Renal cortex interstitium (tissue), 11 donors: Measurements from ENCODE around the gene JMJD7. TPM values are rescaled to one million over a fixed set of nuclear protein-coding genes. Genes with fewer than 3 reads are reported as not detected.
"Not testable (repeated sequence)": the region's sequence is repeated elsewhere in the genome, so short reads cannot be mapped to it uniquely, and the experiment has no call there.

Experiments used
- DNase-seq, 11 donors: peaks; one replicate each; pipeline ENCODE4 v3.0.0-alpha.2; 2013; ENCODE audit warnings: low read depth in 9 of 11, low spot score in 4 of 11; ENCODE audit errors: extremely low read depth in 1 of 11
- polyA plus RNA-seq, 3 donors: library from polyadenylated mRNA; unstranded; fragments of 120-200 nt; gene quantifications; one replicate each; pipeline ENCODE4 v1.2.1, GENCODE V29; 2013; ENCODE audit not compliant: insufficient read length in 3 of 3

Gene JMJD7
- polyA plus RNA-seq, 3 donors, result 10.2 to 17.9 (median 10.5) TPM

GRCh38 chr15:41813426-41813825, 14.5 kb upstream of the JMJD7 start:
- DNase-seq, result no peak

DNA sequence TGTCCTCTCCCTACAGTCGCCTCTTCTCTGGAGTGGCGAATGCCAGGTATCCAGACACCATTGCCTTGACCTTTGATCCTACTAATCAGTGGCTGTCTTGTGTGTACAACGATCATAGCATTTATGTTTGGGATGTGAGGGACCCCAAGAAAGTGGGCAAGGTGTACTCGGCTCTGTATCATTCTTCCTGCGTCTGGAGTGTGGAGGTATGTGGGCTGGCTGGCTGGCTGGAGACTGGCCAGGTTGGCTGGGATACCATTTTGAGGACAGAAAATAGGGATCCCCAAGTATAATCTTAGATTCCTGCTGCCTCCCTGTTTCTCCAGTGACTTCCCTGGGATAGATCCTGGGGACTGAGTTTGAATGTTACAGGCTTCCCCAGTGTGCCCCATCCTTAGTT, 13.4 kb upstream of the JMJD7 start:
- no peak for DNase-seq

DNA sequence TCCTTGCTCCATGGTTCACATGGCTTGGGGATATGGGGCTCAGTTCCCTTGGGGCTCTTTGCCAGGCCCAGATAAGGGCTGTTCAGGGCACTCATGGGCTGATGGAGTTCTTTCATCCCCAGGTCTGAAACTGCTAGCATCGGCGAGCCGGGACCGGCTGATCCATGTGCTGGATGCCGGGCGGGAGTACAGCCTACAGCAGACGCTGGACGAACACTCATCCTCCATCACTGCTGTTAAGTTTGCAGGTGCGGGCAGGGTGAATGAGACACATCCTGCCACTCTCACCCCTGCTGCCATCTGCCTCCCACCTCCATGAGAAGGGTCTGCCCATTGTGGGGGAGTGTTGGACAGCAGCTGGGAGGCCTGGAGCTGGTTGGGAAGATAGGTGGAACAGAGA, 11.1 kb upstream of the JMJD7 start:
- DNase-seq, result no peak

DNA sequence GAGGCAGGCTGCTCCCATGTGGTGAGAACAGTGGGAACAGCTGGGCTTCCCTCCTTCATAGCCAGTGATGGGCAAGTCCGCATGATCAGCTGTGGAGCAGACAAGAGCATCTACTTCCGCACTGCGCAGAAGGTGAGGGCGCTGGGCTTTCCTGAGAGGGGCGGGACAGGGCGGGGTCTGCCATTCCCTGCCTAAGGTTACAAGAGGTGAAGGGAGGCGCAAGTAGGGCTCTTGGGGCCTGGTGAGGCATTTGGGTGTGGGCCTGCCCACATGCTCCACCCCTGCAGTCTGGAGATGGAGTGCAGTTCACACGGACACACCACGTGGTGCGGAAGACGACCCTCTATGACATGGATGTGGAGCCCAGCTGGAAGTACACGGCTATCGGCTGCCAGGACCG, 10.6 kb upstream of the JMJD7 start:
- DNase-seq, result no peak

GRCh38 chr15:41817781-41818180, 10.1 kb upstream of the JMJD7 start:
- DNase-seq, result no peak

- DNase-seq, result no peak
Observed at GRCh38 chr15:41819455-41820050, 8.3 kb upstream of the JMJD7 start.

- no peak for DNase-seq
Observed at GRCh38 chr15:41820791-41821423, 7.0 kb upstream of the JMJD7 start.

- DNase-seq, result no peak
Observed at GRCh38 chr15:41821831-41822230, 6.1 kb upstream of the JMJD7 start.

DNA sequence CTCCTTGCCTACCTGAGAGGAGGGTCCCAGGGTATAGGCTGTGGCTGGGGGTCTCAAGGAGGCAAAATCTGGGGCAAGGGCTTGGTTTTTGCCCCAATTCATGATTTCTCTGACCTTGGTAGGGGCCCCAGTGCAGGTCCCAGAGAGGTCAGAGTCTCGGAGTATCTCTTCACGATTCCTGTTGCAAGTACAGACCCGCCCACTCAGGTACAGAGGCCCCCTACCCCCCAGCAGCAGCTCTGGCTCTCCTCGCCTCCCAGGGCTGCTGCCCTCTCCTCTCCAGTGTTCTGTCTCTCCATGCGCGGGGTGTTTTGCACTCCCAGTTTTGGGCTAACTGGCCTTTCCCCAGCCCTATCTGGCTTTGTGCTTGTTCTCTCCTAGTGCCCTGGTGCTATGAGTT, 5.4 kb upstream of the JMJD7 start:
- no peak for DNase-seq

DNA sequence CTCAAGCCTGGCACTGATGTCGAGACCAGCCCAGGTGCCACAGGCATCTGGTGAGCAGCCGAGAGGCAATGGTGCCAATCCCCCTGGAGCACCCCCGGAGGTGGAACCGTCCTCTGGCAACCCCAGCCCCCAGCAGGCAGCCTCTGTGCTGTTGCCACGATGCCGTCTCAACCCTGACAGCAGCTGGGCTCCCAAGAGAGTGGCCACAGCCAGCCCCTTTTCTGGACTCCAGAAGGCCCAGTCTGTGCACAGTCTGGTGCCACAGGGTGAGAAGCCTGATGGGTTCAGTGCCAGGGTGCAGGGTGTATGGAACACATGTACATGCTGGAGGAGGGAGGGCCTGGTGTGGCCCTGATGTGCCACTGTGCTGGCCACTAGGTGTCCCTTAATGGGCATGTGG, 4.9 kb upstream of the JMJD7 start:
- no peak for DNase-seq

DNA sequence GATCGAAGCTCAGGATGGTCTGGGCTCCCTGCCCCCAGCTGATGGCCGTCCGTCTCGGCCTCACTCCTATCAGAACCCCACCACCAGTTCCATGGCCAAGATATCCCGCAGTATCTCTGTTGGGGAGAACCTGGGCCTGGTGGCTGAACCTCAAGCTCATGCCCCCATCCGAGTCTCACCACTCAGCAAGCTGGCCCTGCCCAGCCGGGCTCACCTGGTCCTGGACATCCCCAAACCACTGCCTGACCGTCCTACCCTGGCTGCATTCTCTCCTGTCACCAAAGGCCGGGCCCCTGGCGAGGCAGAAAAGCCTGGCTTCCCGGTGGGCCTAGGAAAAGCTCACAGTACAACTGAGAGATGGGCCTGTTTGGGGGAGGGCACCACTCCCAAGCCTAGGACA, 4.4 kb upstream of the JMJD7 start:
- DNase-seq, result no peak

DNA sequence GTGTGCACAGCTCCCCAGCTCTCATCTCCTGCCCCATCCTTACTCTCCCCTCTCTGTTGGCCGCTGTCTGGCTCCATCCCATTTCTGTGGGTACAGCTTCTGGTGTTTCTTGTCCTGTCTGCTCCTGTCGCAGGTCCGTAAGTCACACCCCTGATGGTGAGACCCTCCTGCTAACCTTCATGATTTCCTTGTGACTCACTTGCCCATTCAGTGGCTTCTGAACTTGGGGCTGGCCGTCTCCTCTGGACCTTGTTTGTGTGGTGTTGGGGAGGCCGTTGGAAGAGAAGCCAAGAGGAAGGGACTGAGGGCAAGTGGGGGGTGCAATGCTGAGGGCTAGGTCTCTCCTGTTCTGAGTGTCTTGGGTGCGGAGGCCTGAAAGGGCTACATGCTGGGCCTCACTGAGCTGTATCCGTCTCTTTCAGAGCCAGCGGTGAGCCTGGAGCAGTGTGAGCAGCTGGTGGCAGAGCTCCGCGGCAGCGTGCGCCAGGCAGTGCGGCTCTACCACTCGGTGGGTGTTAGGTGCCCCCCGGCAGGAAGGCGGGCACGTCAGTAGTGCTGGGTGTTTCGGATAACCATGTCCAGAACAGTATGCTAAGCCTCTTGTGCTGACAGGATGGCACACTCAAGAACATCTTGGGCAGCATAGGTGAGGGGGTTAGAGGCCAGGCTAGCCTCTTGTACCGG, 3.7 kb upstream of the JMJD7 start:
- DNase-seq, result no peak

GRCh38 chr15:41825145-41825544, 2.7 kb upstream of the JMJD7 start:
- DNase-seq, result no peak

DNA sequence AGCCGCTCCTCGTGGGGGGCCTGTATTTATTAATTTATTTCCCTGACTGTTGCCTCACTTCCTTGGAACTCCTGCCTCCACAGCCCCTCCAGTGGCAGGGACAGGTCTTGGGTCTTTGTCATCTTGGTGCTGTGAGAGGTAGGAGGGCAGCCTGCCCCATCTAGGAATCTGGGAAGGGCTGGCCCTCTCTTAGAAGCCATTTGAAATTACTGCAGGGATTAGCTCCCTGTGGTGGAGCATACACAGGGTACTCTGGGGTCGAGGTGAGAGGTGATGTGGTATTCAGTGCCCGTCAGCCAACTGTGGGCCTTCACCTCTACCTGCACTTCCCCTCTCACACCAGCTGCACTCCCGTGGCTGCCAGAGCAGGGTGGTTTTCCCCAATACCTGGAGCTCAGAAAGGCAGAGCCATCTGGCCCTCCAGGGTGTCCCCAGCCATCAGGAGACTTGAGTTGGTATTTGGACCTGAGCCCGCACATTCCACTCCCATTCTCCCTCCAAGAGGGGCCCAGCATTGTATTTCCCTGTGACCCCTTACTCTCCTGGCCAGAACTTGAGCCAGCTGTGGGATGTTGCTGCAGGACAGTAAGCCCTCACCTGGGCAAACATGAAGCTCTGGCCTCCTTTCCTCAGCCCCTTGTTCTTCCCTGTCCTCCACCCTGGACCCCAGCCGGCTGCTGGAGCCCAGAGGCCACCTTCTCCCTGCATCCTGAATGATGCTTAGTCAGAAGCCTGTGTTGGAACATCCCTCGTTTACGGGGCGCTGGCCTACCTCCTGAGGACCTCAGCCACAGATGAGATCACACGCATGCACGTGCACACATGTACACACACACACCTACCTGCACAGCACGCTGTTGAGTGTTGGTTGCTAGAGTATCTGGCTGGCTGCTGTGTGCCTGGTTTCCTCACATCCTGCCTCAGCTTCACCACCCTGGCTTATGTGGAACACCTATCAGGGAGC, 2.0 kb upstream of the JMJD7 start:
- no peak for DNase-seq

DNA sequence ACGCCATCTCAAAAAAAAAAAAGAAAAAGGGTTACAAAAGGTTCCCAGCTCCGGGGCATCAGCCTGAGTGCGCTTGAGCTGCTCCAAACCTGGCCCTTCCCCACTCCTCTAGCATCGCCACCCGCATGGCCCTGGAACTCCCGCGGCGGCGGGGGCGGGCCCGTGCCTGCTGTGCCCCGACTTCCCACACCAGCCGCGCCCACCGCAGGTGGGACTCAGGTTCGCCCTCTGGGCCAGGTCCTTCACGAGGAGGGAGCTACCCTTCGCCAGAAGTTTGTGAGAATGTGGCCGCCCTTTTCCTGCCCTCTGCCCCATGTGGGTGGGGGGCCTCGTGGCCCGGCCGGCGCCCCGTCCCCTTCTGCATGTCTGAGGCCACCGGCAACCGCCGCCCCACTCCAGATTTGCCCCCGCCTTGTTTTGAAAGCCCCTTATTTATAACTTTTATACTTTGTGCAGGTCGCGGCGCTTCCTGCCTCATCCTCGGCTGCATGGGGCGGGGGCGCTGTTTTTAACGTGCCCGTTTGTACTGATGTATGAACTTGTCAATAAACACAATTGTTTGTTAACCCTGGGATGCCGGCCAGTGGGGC, 507 bp upstream of the JMJD7 start:
- no peak for DNase-seq

DNA sequence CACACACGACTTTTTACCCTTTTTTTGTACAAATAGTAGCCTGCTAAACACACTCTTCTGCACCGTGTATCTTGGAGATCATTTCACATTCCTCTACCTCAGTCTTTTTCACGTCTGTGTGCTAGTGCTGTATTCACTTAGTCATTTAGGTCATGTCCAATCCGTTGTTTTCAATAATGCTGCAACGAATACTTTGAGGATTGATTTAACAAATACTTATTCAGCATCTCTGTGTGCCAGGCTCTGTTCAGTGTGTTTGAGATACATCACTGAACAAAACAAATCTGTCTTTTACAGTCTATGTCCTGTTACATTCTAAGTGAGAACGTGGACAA, 882 bp downstream of the JMJD7 start:
- no peak for DNase-seq

DNA sequence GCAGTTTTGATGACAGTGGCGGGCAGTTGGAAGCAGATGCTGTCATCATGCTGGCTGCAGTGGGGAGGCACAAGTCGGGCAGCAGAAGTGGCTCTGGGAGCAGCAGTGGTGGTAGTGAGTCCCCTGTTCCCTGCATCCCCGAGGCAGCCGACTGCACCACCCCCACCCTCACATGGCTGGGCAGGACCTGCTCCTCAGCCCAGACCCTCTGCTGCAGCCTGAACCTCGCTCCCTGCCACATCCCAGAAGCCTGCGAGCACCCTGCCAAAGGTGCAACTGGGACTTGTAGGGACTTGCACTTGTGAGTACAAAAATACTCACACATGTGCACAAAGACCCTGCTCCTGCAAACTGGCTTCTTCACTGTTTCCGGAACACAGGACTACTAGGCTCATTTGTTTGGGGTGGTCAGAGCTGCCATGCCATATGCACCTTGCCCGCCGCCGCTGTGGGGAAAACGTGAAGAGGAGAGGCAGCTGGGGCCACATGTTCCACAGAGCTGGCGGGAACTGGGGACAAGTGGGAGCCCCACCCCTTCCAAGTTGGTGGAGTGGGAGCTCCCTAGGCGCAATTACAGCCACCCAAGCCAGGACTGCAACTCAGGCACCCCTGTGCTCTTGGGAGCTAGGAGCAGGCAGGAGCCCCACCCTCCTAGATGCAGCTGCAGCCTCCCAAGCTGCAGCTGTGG, 2.2 kb downstream of the JMJD7 start:
- DNase-seq, result no peak

DNA sequence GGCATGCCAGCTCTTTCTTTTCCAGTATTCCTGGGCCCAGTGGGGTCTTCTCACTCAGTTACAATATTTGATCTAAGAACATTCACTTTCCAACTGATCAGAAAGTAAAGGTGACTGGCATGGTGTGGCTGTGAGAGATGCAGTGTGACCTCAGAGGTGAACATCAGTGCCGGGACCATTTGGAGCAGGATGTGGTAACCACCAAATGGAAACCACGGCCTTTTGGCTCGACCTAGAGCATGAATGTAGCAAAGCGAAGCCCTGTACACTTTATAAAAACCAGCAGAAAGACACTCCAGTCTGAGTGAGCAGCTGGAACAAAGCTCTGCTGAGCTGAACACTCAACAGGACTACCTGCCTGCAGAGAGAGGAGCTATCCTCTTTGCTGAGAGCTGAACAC, 3.4 kb downstream of the JMJD7 start:
- not testable (repeated sequence) for DNase-seq

DNA sequence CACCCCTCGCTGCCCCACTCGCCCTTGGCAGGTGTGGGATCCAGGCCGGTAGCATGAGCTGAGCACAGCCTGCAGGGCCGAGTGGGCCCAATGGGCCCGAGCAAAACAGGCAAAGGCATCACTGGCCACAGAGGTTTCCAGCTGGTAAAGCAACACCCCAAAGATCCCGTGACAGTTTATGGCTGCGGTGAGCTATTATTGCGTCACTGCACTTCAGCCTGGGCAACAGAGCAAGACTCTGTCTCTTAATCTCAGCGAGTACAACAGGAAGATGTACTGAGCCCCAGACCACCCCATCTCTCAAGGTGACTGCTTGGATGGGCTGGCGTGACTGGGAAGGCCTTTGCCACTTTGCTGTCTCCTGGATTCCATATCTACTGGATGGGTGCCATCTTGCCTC, 4.3 kb downstream of the JMJD7 start:
- no peak for DNase-seq
